Hepatocyte (in vitro differentiated cells): ENCODE results near the gene KRT81. TPM values are rescaled to one million over a fixed set of nuclear protein-coding genes. Genes with fewer than 3 reads are reported as not detected.

ENCODE experiments used
- DNase-seq: peaks from one replicate; pipeline ENCODE4 v3.0.0-alpha.2; 2016; ENCODE audit warnings: low spot score
- H2AFZ ChIP-seq: fragments of 200-600 bp; sonication (generic); 2 replicates; pipeline ENCODE4 v1.6.0; 2016; ENCODE audit warnings: antibody characterized with exemption, mild to moderate bottlenecking
- H3K27ac ChIP-seq: fragments of 200-600 bp; sonication (generic); 2 replicates; pipeline ENCODE4 v1.5.1; 2016; ENCODE audit warnings: mild to moderate bottlenecking
- H3K27me3 ChIP-seq: fragments of 200-600 bp; sonication (generic); 2 replicates; pipeline ENCODE4 v1.6.1; 2016
- H3K36me3 ChIP-seq: fragments of 200-600 bp; sonication (generic); replicated peaks from 2 replicates; pipeline ENCODE4 v1.5.1; 2016; ENCODE audit warnings: low read depth; ENCODE audit not compliant: insufficient read depth
- H3K4me1 ChIP-seq: fragments of 200-600 bp; sonication (generic); 2 replicates; pipeline ENCODE4 v1.5.1; 2016; ENCODE audit warnings: mild to moderate bottlenecking, moderate library complexity; ENCODE audit not compliant: insufficient read depth
- H3K4me2 ChIP-seq: fragments of 200-600 bp; sonication (generic); 2 replicates; pipeline ENCODE4 v1.6.0; 2016
- H3K4me3 ChIP-seq: fragments of 200-600 bp; sonication (generic); 2 replicates; pipeline ENCODE4 v1.5.1; 2016; ENCODE audit warnings: mild to moderate bottlenecking
- H3K79me2 ChIP-seq: fragments of 200-600 bp; sonication (generic); 2 replicates; pipeline ENCODE4 v1.6.0; 2017; ENCODE audit warnings: mild to moderate bottlenecking
- H3K9me2 ChIP-seq: fragments of 200-600 bp; sonication (generic); replicated peaks from 2 replicates; pipeline ENCODE4 v1.6.0; 2017; ENCODE audit warnings: mild to moderate bottlenecking; ENCODE audit not compliant: insufficient read depth
- H3K9me3 ChIP-seq: fragments of 200-600 bp; sonication (generic); 2 replicates; pipeline ENCODE4 v1.5.1; 2016; ENCODE audit warnings: low read depth, mild to moderate bottlenecking
- H4K20me1 ChIP-seq: fragments of 200-600 bp; sonication (generic); 2 replicates; pipeline ENCODE4 v1.6.0; 2016; ENCODE audit warnings: mild to moderate bottlenecking; ENCODE audit not compliant: insufficient read depth, poor library complexity, severe bottlenecking
- EZH2 ChIP-seq: fragments of 200-600 bp; sonication (generic); IDR thresholded peaks from 2 replicates; pipeline ENCODE4 v1.6.1; 2016; ENCODE audit warnings: antibody characterized with exemption, mild to moderate bottlenecking, borderline replicate concordance
- EZH2phosphoT487 ChIP-seq: fragments of 200-600 bp; sonication (generic); IDR thresholded peaks from one replicate; pipeline ENCODE4 v1.6.1; 2018; ENCODE audit warnings: antibody characterized with exemption, mild to moderate bottlenecking, low read depth, moderate library complexity; ENCODE audit not compliant: unreplicated experiment, severe bottlenecking
- WGBS: methylation state at CpG from one replicate; pipeline ENCODE4 v1.1.6; 2016; ENCODE audit warnings: low lambda C conversion rate; ENCODE audit errors: missing lambda C conversion rate; 5-methylcytosine and 5-hydroxymethylcytosine counted together
- polyA plus RNA-seq: library from polyadenylated mRNA; unstranded; fragments of >200 nt; fragmentation: Nextera tagmentation; extraction: Ambion mirVana; gene quantifications from 2 replicates; pipeline ENCODE4 v1.2.1, GENCODE V29; 2016
- total RNA-seq: library from RNA; depleted of rRNA; stranded (reverse); fragments of >200 nt; gene quantifications from 2 replicates; pipeline ENCODE4 v1.2.3, GENCODE V29; 2014
- TF ChIP-seq, protein P1 (sequence below): fragments of 200-600 bp; sonication (generic); IDR thresholded peaks from 2 replicates; pipeline ENCODE4 v1.5.1; 2016; ENCODE audit warnings: antibody characterized with exemption, mild to moderate bottlenecking; ENCODE audit not compliant: poor library complexity

KRT81 gene
- total and polyA plus RNA-seq, 2 experiments from 2014 or later = not detected

DNA sequence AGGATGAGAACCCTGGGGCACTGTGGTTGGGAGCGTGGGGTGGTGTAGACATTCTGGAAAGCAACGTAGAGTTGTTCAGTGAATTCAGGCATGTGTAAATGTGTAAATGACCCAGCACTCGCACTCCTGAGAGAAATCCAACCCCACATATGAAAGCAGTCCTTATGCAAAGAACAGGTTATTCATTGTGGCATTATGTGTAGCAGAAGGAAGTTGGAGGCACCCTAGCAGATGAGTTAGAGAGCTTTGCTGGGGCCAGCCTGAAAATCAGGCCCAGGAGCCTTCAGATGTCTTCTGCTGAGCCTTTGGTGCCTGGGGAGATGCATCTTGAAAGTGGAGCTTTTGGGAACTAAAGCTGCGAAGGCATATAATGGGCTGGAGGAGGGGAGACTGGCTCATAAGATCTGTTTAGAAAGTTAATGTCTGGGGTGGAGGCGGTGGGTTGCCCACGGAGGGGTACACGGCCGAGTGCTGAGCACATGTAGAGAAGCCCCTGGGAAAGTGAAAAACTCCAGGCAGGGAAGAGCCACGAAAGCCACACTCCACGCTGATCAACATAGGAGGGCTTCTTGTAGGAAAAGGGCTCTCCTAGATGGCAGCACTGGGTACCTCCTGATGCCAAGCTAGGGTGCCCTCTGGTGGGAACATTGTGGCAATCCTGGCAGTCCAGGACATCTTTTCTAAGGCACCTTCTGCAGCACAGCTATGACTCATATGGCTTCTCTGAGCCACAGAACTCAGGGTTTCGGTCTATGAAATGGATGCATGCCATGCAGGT lies 35.9 kb upstream of the KRT81 start:
- no peaks in the 10 kb centered on the region for H3K4me1 ChIP-seq
- H3K27ac ChIP-seq = no peak overlapping the region
- no peaks in the 10 kb centered on the region for H3K9me3 ChIP-seq
- peaks cover 4% of the 10 kb centered on the region for H3K27me3 ChIP-seq
- WGBS = 43% methylated on average over 11 of the region's 11 CpGs
- H2AFZ ChIP-seq = no peak overlapping the region
- H3K4me2 ChIP-seq = no peak overlapping the region
- no peaks in the 10 kb centered on the region for H3K79me2 ChIP-seq
- no peaks in the 10 kb centered on the region for H3K36me3 ChIP-seq
- no peak overlapping the region for H3K4me3 ChIP-seq
- TF ChIP-seq, protein P1, sequence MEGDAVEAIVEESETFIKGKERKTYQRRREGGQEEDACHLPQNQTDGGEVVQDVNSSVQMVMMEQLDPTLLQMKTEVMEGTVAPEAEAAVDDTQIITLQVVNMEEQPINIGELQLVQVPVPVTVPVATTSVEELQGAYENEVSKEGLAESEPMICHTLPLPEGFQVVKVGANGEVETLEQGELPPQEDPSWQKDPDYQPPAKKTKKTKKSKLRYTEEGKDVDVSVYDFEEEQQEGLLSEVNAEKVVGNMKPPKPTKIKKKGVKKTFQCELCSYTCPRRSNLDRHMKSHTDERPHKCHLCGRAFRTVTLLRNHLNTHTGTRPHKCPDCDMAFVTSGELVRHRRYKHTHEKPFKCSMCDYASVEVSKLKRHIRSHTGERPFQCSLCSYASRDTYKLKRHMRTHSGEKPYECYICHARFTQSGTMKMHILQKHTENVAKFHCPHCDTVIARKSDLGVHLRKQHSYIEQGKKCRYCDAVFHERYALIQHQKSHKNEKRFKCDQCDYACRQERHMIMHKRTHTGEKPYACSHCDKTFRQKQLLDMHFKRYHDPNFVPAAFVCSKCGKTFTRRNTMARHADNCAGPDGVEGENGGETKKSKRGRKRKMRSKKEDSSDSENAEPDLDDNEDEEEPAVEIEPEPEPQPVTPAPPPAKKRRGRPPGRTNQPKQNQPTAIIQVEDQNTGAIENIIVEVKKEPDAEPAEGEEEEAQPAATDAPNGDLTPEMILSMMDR = peak; percentile 70
- no peak for TF ChIP-seq EZH2
- no peak for TF ChIP-seq EZH2phosphoT487
- H4K20me1 ChIP-seq = no peaks in the 10 kb centered on the region
- H3K9me2 ChIP-seq = no peaks in the 10 kb centered on the region
- peak; percentile 83 for DNase-seq

DNA sequence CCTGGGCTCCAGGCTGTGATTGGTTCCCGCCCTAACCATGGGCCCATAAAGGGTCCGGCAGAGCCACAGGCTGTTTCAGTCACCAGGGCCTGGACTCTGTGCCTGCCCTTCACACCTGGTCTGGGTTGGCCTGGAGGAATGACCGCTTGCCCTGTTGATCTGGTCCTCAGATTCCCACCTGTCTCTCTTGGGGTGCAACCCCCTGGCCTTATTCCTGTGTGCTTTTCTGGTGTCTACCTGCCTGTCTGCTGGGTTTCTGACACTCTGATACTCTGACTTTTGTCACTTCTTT lies 32.8 kb upstream of the KRT81 start:
- TF ChIP-seq EZH2 = no peak
- Histone ChIP-seq H3K36me3 (no peaks in the 10 kb centered on the region), H3K79me2 (no peaks in the 10 kb centered on the region), H4K20me1 (no peaks in the 10 kb centered on the region), H3K27ac (no peak overlapping the region), H3K4me1 (no peaks in the 10 kb centered on the region), H3K9me2 (no peaks in the 10 kb centered on the region), H3K4me3 (no peak overlapping the region), H2AFZ (no peak overlapping the region), H3K4me2 (no peak overlapping the region), H3K9me3 (no peaks in the 10 kb centered on the region), H3K27me3 (peaks cover 4% of the 10 kb centered on the region)
- no peak for DNase-seq
- 76% methylated on average over 3 of the region's 3 CpGs for WGBS

- H3K4me3 ChIP-seq = no peak overlapping the region
- H3K9me2 ChIP-seq = no peaks in the 10 kb centered on the region
- H3K4me1 ChIP-seq = no peaks in the 10 kb centered on the region
- TF ChIP-seq, protein P1 = no peak
- TF ChIP-seq EZH2phosphoT487 (no peak), EZH2 (no peak)
- H3K36me3 ChIP-seq = no peaks in the 10 kb centered on the region
- H3K9me3 ChIP-seq = no peaks in the 10 kb centered on the region
- 79% methylated on average over 10 of the region's 10 CpGs for WGBS
- no peaks in the 10 kb centered on the region for H4K20me1 ChIP-seq
- H2AFZ ChIP-seq = no peak overlapping the region
- no peak overlapping the region for H3K4me2 ChIP-seq
- no peak for DNase-seq
- no peaks in the 10 kb centered on the region for H3K79me2 ChIP-seq
- peaks cover 4% of the 10 kb centered on the region for H3K27me3 ChIP-seq
- H3K27ac ChIP-seq = no peak overlapping the region
These were observed 32.2 kb upstream of the KRT81 start for GRCh38 chr12:52323416-52324152.

DNA sequence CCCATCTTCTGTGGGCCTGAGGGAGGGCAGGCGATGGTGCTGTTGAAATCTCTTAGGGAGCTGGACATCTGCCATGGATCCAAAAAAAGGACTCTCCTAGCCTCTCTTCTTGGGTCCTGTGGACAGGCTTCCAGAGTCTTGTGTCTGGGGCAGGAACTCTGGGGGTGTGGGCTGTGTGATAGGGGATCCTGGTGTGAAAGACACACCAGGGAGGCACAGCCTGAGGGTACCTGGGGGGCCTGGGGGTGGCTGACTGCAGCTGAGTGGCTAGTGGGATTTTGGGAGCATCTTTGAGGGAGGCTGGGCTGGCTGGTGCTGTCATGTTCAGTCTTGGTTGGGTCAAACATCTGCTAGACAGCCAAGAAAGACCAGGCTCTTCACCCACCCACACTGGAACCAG lies 31.7 kb upstream of the KRT81 start:
- no peaks in the 10 kb centered on the region for H4K20me1 ChIP-seq
- no peak overlapping the region for H3K27ac ChIP-seq
- H3K79me2 ChIP-seq = no peaks in the 10 kb centered on the region
- peaks cover 4% of the 10 kb centered on the region for H3K27me3 ChIP-seq
- H3K9me2 ChIP-seq = no peaks in the 10 kb centered on the region
- no peaks in the 10 kb centered on the region for H3K9me3 ChIP-seq
- no peaks in the 10 kb centered on the region for H3K36me3 ChIP-seq
- DNase-seq = no peak
- H3K4me3 ChIP-seq = no peak overlapping the region
- TF ChIP-seq EZH2 = no peak
- TF ChIP-seq, protein P1 = no peak
- no peak for TF ChIP-seq EZH2phosphoT487
- H2AFZ ChIP-seq = no peak overlapping the region
- 73% methylated on average over 1 of the region's 1 CpG for WGBS
- H3K4me1 ChIP-seq = no peaks in the 10 kb centered on the region
- no peak overlapping the region for H3K4me2 ChIP-seq
